Measurements from ENCODE around the gene ALOX15B. TPM values are rescaled to one million over a fixed set of nuclear protein-coding genes. Genes with fewer than 3 reads are reported as not detected.

Gene ALOX15B
- total and polyA plus RNA-seq, 2 experiments from 2014 or later: not detected

GRCh38 chr17:8068736-8069586 lies 30.1 kb downstream of the ALOX15B start:
- Histone ChIP-seq H3K9me3 (ENCODE audit: low read depth) (no peaks in the 10 kb centered on the region), H2AFZ (no peak overlapping the region), H3K36me3 (ENCODE audit: low read depth) (no peaks in the 10 kb centered on the region), H3K9ac (no peak overlapping the region), H3F3A (ENCODE audit: insufficient read depth) (no peaks in the 10 kb centered on the region), H3K27ac (no peak overlapping the region), H3K4me2 (ENCODE audit: unreplicated experiment) (no peak overlapping the region), H3K27me3 (replicated peaks; ENCODE audit: insufficient read depth) (peaks cover 62% of the 10 kb centered on the region), H3K4me1 (ENCODE audit: insufficient read depth) (no peaks in the 10 kb centered on the region), H4K20me1 (ENCODE audit: insufficient read depth) (no peaks in the 10 kb centered on the region), H3K4me3 (no peak overlapping the region), H3K9me2 (ENCODE audit: insufficient read depth) (no peaks in the 10 kb centered on the region), H3K79me2 (ENCODE audit: insufficient read depth) (no peaks in the 10 kb centered on the region)
- in situ Hi-C loops (cut with MboI): no loop called here
- no peak for DNase-seq
- TF ChIP-seq EZH2phosphoT487 (IDR thresholded peaks at IDR 0.05; ENCODE audit: insufficient read depth, low read depth) (no peak), EZH2 (IDR thresholded peaks at IDR 0.05; ENCODE audit: insufficient read depth, poor library complexity, severe bottlenecking) (no peak)
- 53 to 58% methylated on average over 9 of the region's 9 CpGs for WGBS, 2 experiments (ENCODE audit: low coverage in 1 of 2, low lambda C conversion rate in 2 of 2, missing lambda C conversion rate in 2 of 2)

GRCh38 chr17:8069587-8069860 lies 30.7 kb downstream of the ALOX15B start:
- Histone ChIP-seq H3K79me2 (ENCODE audit: insufficient read depth) (no peaks in the 10 kb centered on the region), H2AFZ (no peak overlapping the region), H3K9ac (no peak overlapping the region), H3K4me2 (ENCODE audit: unreplicated experiment) (no peak overlapping the region), H4K20me1 (ENCODE audit: insufficient read depth) (no peaks in the 10 kb centered on the region), H3K36me3 (ENCODE audit: low read depth) (no peaks in the 10 kb centered on the region), H3K4me3 (no peak overlapping the region), H3K27me3 (replicated peaks; ENCODE audit: insufficient read depth) (peaks cover 64% of the 10 kb centered on the region), H3K9me2 (ENCODE audit: insufficient read depth) (no peaks in the 10 kb centered on the region), H3F3A (ENCODE audit: insufficient read depth) (no peaks in the 10 kb centered on the region), H3K27ac (no peak overlapping the region), H3K9me3 (ENCODE audit: low read depth) (no peaks in the 10 kb centered on the region), H3K4me1 (ENCODE audit: insufficient read depth) (no peaks in the 10 kb centered on the region)
- in situ Hi-C loops (cut with MboI): no loop called here
- no peak for DNase-seq
- WGBS, 2 experiments (ENCODE audit: low coverage in 1 of 2, low lambda C conversion rate in 2 of 2, missing lambda C conversion rate in 2 of 2): 81% methylated on average over 3 of the region's 3 CpGs
- no peak for TF ChIP-seq EZH2 (IDR thresholded peaks at IDR 0.05; ENCODE audit: insufficient read depth, poor library complexity, severe bottlenecking)
- no peak for TF ChIP-seq EZH2phosphoT487 (IDR thresholded peaks at IDR 0.05; ENCODE audit: insufficient read depth, low read depth)

GRCh38 chr17:8071496-8071895 lies 32.6 kb downstream of the ALOX15B start:
- TF ChIP-seq EZH2 (IDR thresholded peaks at IDR 0.05; ENCODE audit: insufficient read depth, poor library complexity, severe bottlenecking) (no peak), EZH2phosphoT487 (IDR thresholded peaks at IDR 0.05; ENCODE audit: insufficient read depth, low read depth) (no peak)
- Histone ChIP-seq H3K9ac (no peak overlapping the region), H3K9me3 (ENCODE audit: low read depth) (no peaks in the 10 kb centered on the region), H3K9me2 (ENCODE audit: insufficient read depth) (no peaks in the 10 kb centered on the region), H3K27me3 (replicated peaks; ENCODE audit: insufficient read depth) (peaks cover 56% of the 10 kb centered on the region), H4K20me1 (ENCODE audit: insufficient read depth) (no peaks in the 10 kb centered on the region), H3K79me2 (ENCODE audit: insufficient read depth) (no peaks in the 10 kb centered on the region), H3K4me2 (ENCODE audit: unreplicated experiment) (no peak overlapping the region), H3K4me3 (no peak overlapping the region), H3F3A (ENCODE audit: insufficient read depth) (no peaks in the 10 kb centered on the region), H3K4me1 (ENCODE audit: insufficient read depth) (no peaks in the 10 kb centered on the region), H3K27ac (no peak overlapping the region), H3K36me3 (ENCODE audit: low read depth) (no peaks in the 10 kb centered on the region), H2AFZ (no peak overlapping the region)
- no peak for DNase-seq
- 77 to 78% methylated on average over 12 of the region's 12 CpGs for WGBS, 2 experiments (ENCODE audit: low coverage in 1 of 2, low lambda C conversion rate in 2 of 2, missing lambda C conversion rate in 2 of 2)
- in situ Hi-C loops (cut with MboI): no loop called here

GRCh38 chr17:8072341-8072728 lies 33.5 kb downstream of the ALOX15B start:
- H3K27ac ChIP-seq: no peak overlapping the region
- no peak for TF ChIP-seq EZH2phosphoT487 (IDR thresholded peaks at IDR 0.05; ENCODE audit: insufficient read depth, low read depth)
- TF ChIP-seq EZH2 (IDR thresholded peaks at IDR 0.05; ENCODE audit: insufficient read depth, poor library complexity, severe bottlenecking): no peak
- no peaks in the 10 kb centered on the region for H3K36me3 ChIP-seq (ENCODE audit: low read depth)
- no peaks in the 10 kb centered on the region for H3K79me2 ChIP-seq (ENCODE audit: insufficient read depth)
- DNase-seq: no peak
- H3F3A ChIP-seq (ENCODE audit: insufficient read depth): no peaks in the 10 kb centered on the region
- no peaks in the 10 kb centered on the region for H3K9me3 ChIP-seq (ENCODE audit: low read depth)
- no peak overlapping the region for H3K4me3 ChIP-seq
- no peak overlapping the region for H3K9ac ChIP-seq
- WGBS, 2 experiments (ENCODE audit: low coverage in 1 of 2, low lambda C conversion rate in 2 of 2, missing lambda C conversion rate in 2 of 2): 19% methylated on average over 27 to 28 of the region's 28 CpGs
- 0 out of 2 replicates have a peak overlapping the region, but pooled peaks have one; percentile 10 for H2AFZ ChIP-seq
- peaks cover 56% of the 10 kb centered on the region for H3K27me3 ChIP-seq (replicated peaks; ENCODE audit: insufficient read depth)
- H3K9me2 ChIP-seq (ENCODE audit: insufficient read depth): no peaks in the 10 kb centered on the region
- in situ Hi-C loops (cut with MboI): no loop called here
- H3K4me1 ChIP-seq (ENCODE audit: insufficient read depth): no peaks in the 10 kb centered on the region
- no peak overlapping the region for H3K4me2 ChIP-seq (ENCODE audit: unreplicated experiment)
- no peaks in the 10 kb centered on the region for H4K20me1 ChIP-seq (ENCODE audit: insufficient read depth)
